ELF-1 (cell line): Measurements from ENCODE around the gene GTF2H2C.
"Not testable (repeated sequence)": the region's sequence is repeated elsewhere in the genome, so short reads cannot be mapped to it uniquely, and the experiment has no call there.

Experiments
- DNase-seq: peaks from one replicate; pipeline ENCODE4 v3.0.0-alpha.2; 2016; ENCODE audit warnings: low read depth, low spot score

GTF2H2C gene

DNA sequence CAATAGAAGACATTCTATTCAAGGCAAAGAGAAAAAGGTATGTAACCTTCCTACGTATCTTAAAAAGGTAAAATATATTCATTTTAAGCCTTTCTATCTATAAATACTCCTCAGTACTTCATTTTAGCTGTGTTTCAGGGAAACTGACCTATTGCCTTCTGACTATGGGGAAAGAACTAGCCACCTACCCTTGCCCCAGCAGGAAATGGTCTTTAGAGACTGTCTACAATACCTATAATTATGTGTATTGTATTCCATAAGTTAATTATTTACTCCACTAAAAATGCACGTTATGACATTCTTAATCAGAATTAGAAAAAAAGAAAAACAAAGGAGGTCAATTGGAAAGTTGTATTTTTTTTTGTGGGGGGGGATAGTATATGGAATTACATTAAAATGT, 6.2 kb downstream of the GTF2H2C start:
- DNase-seq = not testable (repeated sequence)

GRCh38 chr5:69568072-69568471, 8.1 kb downstream of the GTF2H2C start:
- DNase-seq = not testable (repeated sequence)

DNA sequence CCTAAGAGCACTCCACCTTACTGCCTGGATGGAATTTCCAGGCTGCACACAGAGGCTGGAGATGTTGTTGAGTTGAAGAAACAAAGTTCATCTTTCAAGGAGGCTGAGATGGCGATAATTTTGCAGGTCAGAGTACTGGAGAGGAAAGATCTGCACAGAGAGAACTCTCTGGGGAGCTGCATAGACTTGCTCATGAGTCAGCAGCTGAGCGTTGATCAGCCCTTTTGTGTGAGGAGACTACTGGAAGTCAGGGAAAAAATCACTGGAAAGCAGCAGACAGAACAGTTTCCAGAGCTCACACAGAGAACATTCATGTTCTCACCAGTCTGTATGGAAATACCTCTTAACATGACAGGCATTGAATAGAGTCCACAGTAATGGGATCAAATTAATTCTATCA, 23.4 kb downstream of the GTF2H2C start:
- DNase-seq = not testable (repeated sequence)

GRCh38 chr5:69596114-69596840, 36.3 kb downstream of the GTF2H2C start:
- DNase-seq = not testable (repeated sequence)

DNA sequence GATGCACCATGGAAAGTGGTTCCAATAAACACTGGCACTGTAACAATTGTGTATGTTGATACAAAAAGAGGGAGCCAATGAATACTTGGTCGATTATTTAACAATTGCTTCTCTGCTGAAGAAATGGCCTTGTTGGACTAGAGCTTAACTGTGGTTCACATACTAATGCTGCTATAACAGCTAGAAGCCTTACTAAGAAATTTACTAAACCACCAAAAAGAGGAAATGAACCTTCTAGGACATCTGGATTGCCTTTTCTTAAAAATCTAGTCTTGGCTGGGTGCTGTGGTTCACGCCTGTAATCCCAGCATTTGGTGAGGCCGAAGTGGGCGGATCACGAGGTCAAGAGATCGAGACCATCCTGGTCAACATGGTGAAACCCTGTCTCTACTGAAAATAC, 42.0 kb downstream of the GTF2H2C start:
- not testable (repeated sequence) for DNase-seq

GRCh38 chr5:69606839-69607238, 46.8 kb downstream of the GTF2H2C start:
- DNase-seq = not testable (repeated sequence)

- not testable (repeated sequence) for DNase-seq
Measured at GRCh38 chr5:69607750-69608149, 47.8 kb downstream of the GTF2H2C start.

GRCh38 chr5:69608861-69609496, 49.0 kb downstream of the GTF2H2C start:
- DNase-seq = not testable (repeated sequence)

- not testable (repeated sequence) for DNase-seq
Measured at GRCh38 chr5:69614843-69615242, 54.9 kb downstream of the GTF2H2C start.

DNA sequence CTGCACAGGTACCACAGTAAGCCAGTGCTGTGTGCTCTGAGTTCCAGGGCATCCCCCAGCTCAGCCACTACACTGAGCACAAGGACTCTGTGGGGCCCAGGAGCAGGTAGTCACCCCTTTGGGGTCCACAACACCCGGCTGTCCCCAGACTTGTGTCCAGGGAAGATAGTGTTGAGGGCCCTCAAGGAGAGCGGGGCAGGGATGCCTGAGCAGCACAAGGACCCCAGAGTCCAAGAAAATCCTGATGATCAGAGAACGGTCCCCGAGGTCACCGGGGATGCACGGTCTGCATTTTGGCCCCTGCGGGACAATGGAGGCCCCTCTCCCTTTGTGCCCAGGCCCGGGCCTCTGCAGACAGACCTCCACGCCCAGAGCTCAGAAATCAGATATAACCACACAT, 71.9 kb downstream of the GTF2H2C start:
- not testable (repeated sequence) for DNase-seq
